ENCODE data around the gene PNMA6F. TPM values are rescaled to one million over a fixed set of nuclear protein-coding genes. Genes with fewer than 3 reads are reported as not detected.

Gene PNMA6F
- total RNA-seq, 3 donors from 2014 or later = not detected

DNA sequence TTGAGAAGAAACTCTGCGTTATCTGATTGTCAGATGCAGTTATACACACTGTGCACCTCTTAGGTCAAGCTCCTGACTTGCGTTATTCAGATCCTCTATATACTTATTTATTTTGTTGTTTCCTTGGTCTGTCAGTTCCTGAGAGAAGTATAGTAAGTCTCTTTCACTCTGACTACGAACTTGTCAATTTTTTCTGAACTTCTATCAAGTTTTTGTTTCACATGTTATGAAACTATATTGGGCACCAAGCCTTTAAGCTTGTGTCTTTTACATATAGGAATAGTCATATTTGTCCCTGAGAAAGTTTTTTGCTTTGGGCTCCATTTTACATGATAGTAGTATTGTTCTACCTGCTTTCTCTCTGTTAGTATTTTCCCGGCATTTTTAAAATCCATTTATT lies 44.1 kb upstream of the PNMA6F start:
- intact Hi-C loops (cut with DNase I, micrococcal nuclease) = no loop called here
- no peaks in the 10 kb centered on the region for H3K9me3 ChIP-seq
- ATAC-seq = no peak

DNA sequence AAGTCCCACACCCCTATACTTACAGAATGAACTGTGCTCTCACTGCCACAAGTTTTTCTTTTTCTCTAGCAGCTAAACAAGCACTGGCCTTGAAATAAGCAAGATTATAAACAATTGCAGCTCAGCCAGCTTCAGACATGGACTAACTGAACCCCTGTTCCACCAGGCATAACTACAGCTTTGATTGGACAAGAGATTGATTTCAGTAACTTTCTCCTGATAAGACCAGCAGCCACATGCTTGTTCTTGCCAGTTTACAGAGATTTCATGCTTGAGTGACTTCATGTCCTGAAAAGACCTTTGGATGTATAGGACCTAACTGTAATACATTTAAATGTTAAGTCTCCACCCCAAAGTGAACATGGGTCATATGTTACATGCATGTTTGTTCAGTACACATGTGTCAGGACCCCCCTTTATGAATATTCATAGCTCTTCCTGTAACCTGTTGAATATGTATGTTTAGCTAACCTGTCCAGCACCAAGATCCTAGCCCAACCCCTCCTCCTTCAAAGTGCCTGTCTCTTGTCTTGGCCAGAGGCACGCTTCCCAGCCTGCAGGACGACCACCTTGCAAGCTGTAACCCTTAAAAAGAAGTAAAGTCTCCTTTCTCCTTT lies 40.3 kb upstream of the PNMA6F start:
- H3K9me3 ChIP-seq = peaks cover 5% of the 10 kb centered on the region
- TF ChIP-seq, protein P1, sequence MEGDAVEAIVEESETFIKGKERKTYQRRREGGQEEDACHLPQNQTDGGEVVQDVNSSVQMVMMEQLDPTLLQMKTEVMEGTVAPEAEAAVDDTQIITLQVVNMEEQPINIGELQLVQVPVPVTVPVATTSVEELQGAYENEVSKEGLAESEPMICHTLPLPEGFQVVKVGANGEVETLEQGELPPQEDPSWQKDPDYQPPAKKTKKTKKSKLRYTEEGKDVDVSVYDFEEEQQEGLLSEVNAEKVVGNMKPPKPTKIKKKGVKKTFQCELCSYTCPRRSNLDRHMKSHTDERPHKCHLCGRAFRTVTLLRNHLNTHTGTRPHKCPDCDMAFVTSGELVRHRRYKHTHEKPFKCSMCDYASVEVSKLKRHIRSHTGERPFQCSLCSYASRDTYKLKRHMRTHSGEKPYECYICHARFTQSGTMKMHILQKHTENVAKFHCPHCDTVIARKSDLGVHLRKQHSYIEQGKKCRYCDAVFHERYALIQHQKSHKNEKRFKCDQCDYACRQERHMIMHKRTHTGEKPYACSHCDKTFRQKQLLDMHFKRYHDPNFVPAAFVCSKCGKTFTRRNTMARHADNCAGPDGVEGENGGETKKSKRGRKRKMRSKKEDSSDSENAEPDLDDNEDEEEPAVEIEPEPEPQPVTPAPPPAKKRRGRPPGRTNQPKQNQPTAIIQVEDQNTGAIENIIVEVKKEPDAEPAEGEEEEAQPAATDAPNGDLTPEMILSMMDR (IDR thresholded peaks at IDR 0.05) = no peak
- intact Hi-C loops (cut with DNase I, micrococcal nuclease) = no loop called here
- no peak for ATAC-seq
- H3K4me1 ChIP-seq (ENCODE audit: low read depth) = no peaks in the 10 kb centered on the region
- no peak for DNase-seq
- no peak overlapping the region for H3K4me3 ChIP-seq
- H3K36me3 ChIP-seq (ENCODE audit: low read depth) = no peaks in the 10 kb centered on the region

More for the DNA sequence above, 44.1 kb upstream of the PNMA6F start:
- H3K4me1 ChIP-seq (ENCODE audit: low read depth) = no peaks in the 10 kb centered on the region
- no peak overlapping the region for H3K4me3 ChIP-seq
- no peaks in the 10 kb centered on the region for H3K36me3 ChIP-seq (ENCODE audit: low read depth)
- no peak for DNase-seq
- TF ChIP-seq, protein P1 (IDR thresholded peaks at IDR 0.05) = no peak

DNA sequence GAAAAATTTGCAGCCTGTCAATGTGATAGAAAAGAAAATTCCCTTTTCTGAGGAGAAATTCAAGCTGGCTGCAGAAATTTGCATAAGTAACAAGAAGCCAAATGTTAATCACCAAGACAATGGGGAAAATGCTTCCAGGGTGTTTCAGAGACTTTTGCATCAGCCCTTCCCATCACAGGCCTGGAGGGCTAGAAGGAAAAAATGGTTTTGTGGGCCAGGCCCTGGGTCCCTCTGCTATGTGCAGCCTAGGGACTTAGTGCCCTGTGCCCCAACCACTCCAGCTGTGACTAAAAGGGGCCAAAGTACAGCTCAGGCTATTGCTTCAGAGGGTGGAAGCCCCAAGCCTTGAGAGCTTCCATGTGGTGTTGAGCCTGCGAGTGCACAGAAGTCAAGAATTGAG lies 36.3 kb upstream of the PNMA6F start:
- peaks cover 5% of the 10 kb centered on the region for H3K9me3 ChIP-seq
- intact Hi-C loops (cut with DNase I, micrococcal nuclease) = no loop called here
- H3K4me1 ChIP-seq (ENCODE audit: low read depth) = no peaks in the 10 kb centered on the region
- no peaks in the 10 kb centered on the region for H3K36me3 ChIP-seq (ENCODE audit: low read depth)
- no peak for ATAC-seq
- DNase-seq = no peak
- TF ChIP-seq, protein P1 (IDR thresholded peaks at IDR 0.05) = no peak
- H3K4me3 ChIP-seq = no peak overlapping the region

DNA sequence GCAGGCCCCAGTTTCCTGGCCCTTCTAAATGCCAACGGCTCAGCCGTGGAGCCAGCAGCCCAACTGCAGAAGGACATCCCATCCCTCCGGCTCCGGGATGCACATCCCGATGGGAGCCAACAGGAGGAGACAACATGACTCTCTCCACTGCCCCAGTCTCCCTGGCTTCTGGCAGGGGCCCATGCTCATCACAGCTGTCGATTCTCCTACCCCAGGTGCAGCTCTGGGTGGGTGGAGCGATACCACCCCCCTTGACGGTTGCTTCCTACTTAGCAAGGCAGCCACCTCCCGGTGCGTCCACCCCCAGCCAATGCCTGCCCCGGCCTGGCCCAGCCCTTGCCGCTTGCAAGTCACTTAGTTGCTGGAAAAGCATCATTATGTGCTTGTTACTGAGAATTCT lies 31.8 kb upstream of the PNMA6F start:
- H3K9me3 ChIP-seq = peaks cover 5% of the 10 kb centered on the region
- no peak for DNase-seq
- TF ChIP-seq, protein P1 (IDR thresholded peaks at IDR 0.05) = no peak
- intact Hi-C loops (cut with DNase I, micrococcal nuclease) = no loop called here
- no peaks in the 10 kb centered on the region for H3K4me1 ChIP-seq (ENCODE audit: low read depth)
- H3K4me3 ChIP-seq = no peak overlapping the region
- ATAC-seq = no peak
- H3K36me3 ChIP-seq (ENCODE audit: low read depth) = no peaks in the 10 kb centered on the region

GRCh38 chrX:153352858-153353257 lies 31.3 kb upstream of the PNMA6F start:
- H3K4me1 ChIP-seq (ENCODE audit: low read depth) = no peaks in the 10 kb centered on the region
- no peaks in the 10 kb centered on the region for H3K9me3 ChIP-seq
- TF ChIP-seq, protein P1 (IDR thresholded peaks at IDR 0.05) = no peak
- H3K36me3 ChIP-seq (ENCODE audit: low read depth) = no peaks in the 10 kb centered on the region
- DNase-seq (no peak), ATAC-seq (no peak)
- intact Hi-C loops (cut with DNase I, micrococcal nuclease) = no loop called here
- H3K4me3 ChIP-seq = no peak overlapping the region

- Histone ChIP-seq H3K4me3 (no peak overlapping the region), H3K36me3 (ENCODE audit: low read depth) (no peaks in the 10 kb centered on the region), H3K4me1 (ENCODE audit: low read depth) (no peaks in the 10 kb centered on the region), H3K9me3 (no peaks in the 10 kb centered on the region)
- TF ChIP-seq, protein P1 (IDR thresholded peaks at IDR 0.05) = no peak
- ATAC-seq = no peak
- DNase-seq = no peak
- intact Hi-C loops (cut with DNase I, micrococcal nuclease) = no loop called here
These were observed 30.4 kb upstream of the PNMA6F start for GRCh38 chrX:153351981-153352380.

Measured in mucosa of descending colon (tissue), 3 donors.